Activated T-helper 1 cell treated with anti-CD3 and anti-CD28 coated beads, Interleukin-12 subunit alpha, Interleukin-12 subunit beta, Interleukin-2, Interleukin-4 antibody, amounts not matched to agents 30 ng/mL and 10 ng/mL and 1 ng/mL, durations not matched to agents 14 hours and 24 hours and 36 hours (primary cell): ENCODE data around the gene PBX3. TPM values are rescaled to one million over a fixed set of nuclear protein-coding genes. Genes with fewer than 3 reads are reported as not detected.

ENCODE experiments used
- DNase-seq: peaks from one replicate; pipeline ENCODE4 v3.0.0; 2021; ENCODE audit warnings: low spot score
- H3K27ac Mint-ChIP-seq: one replicate; pipeline ENCODE4 v1.8.0; 2021; ENCODE audit warnings: mild to moderate bottlenecking, mixed read lengths
- H3K27me3 Mint-ChIP-seq: one replicate; pipeline ENCODE4 v1.8.0; 2022; ENCODE audit warnings: mild to moderate bottlenecking, moderate library complexity, mixed read lengths; ENCODE audit not compliant: insufficient read depth
- H3K36me3 Mint-ChIP-seq: one replicate; pipeline ENCODE4 v1.8.0; 2021; ENCODE audit warnings: low read depth, mixed read lengths
- H3K4me1 Mint-ChIP-seq: one replicate; pipeline ENCODE4 v1.8.0; 2021; ENCODE audit warnings: low read depth, mixed read lengths
- H3K4me3 Mint-ChIP-seq: one replicate; pipeline ENCODE4 v1.8.0; 2021; ENCODE audit warnings: mild to moderate bottlenecking, moderate library complexity, mixed read lengths
- H3K9me3 Mint-ChIP-seq: one replicate; pipeline ENCODE4 v1.8.0; 2021; ENCODE audit warnings: mixed read lengths
- intact Hi-C: fragments of 100-400 bp; cut with micrococcal nuclease; formaldehyde crosslinking; loops from one replicate; pipeline ENCODE4 v1.15.1; 2024
- total RNA-seq: library from RNA; stranded (reverse); gene quantifications from 2 replicates; pipeline ENCODE4 v1.2.3, GENCODE V29; 2022

PBX3 gene
- total RNA-seq, 1 donor from 2014 or later: 24.2 TPM

DNA sequence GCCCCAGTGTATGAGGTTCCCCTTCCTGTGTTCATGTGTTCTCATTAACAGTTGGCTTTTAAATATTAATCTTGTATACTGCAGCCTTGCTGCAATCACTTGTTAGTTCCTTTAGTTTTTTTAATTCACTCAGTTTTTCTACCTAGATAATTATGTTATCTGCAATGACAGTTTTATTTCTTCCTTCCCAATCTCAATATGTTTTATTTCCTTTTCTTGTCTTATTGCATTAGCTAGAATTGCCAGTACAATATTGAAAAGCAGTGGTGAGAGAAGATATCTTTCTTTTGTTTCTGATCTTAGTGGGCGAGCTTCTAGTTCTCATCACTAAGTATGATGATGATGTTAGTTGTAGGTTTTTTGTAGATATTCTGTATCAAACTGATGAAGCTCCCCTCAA, 232.2 kb downstream of the PBX3 start:
- no peak for DNase-seq
- Mint-ChIP-seq H3K9me3 (peaks cover 17% of the 10 kb centered on the region), H3K27me3 (peaks cover 9% of the 10 kb centered on the region), H3K4me3 (no peak overlapping the region), H3K27ac (no peak overlapping the region), H3K36me3 (no peaks in the 10 kb centered on the region), H3K4me1 (no peaks in the 10 kb centered on the region)
- intact Hi-C loops: no loop called here

DNA sequence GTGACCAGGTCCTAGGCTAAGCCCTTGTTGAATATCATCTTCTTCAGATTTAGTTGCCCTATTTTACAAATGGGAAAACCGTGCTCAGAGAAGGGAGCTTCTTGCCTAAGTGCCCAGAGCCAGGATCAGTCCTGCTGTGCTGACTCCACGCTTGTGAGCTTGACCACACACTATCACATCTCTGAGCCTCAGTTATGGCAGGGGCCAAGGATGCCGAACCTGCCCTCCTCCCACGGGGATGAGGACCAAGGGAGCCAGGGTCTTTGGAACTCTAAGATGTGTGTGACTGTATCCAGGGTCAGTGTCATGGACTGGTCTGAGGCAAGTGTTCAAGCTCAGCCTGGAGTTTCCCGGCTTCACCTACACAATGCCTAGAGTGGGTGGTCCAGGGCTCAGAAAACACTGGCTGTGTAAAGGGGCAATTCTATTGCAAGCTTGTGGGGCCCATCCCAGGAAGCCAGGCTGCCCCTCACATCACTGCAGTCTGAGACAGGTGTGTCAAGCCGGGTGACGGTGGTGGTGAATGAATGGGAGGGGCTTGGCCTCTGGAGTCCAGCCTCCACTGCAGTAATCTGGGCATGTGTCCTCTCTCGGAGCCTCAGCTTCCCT, 235.7 kb downstream of the PBX3 start:
- no peak for DNase-seq
- Mint-ChIP-seq H3K27ac (no peak overlapping the region), H3K36me3 (no peaks in the 10 kb centered on the region), H3K27me3 (peaks cover 5% of the 10 kb centered on the region), H3K4me3 (no peak overlapping the region), H3K4me1 (no peaks in the 10 kb centered on the region), H3K9me3 (peaks cover 14% of the 10 kb centered on the region)
- intact Hi-C loops: no loop called here

DNA sequence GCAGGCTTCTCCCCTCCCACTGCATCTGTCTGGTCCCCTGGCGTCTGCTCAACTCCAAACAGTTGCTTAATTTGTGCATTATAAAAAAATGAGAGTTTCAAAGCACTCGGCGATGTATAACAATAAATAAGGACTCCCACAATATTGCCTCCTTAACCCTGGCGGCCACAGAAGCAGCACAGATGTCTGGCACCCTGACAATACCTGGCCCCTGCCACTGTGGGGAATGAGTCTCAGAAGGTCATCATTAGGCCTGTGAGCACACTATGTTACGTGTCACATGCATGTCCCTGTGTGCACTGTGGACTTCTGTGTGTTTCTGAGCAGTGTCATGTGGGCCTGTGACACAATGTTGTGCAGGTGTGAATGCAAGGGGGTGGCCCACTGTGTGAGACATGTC, 236.5 kb downstream of the PBX3 start:
- Mint-ChIP-seq H3K36me3 (no peaks in the 10 kb centered on the region), H3K27ac (no peak overlapping the region), H3K4me1 (no peaks in the 10 kb centered on the region), H3K9me3 (peaks cover 14% of the 10 kb centered on the region), H3K4me3 (no peak overlapping the region), H3K27me3 (peaks cover 4% of the 10 kb centered on the region)
- intact Hi-C loops: no loop called here
- no peak for DNase-seq

DNA sequence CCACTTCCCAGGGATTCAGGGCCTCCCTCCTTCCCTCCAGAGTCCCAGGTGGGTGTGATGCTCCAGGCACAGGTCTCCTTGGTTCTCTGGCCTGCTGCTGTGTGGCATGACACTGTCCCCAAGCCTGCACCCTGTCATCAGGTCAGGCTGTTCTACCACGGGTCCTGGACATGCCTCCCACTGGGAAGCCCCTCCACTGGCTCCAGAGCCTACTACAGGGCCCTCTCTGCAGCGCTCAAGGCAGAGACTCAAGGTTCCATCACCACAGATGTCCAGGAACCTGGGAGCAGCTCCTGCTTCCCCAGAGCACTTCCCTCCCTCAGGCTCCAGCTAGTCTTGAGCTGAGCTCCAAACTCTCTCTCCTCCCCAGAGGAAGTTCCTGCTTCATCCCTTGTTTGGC, 237.3 kb downstream of the PBX3 start:
- DNase-seq: no peak
- Mint-ChIP-seq H3K4me1 (no peaks in the 10 kb centered on the region), H3K27ac (no peak overlapping the region), H3K4me3 (no peak overlapping the region), H3K9me3 (peaks cover 12% of the 10 kb centered on the region), H3K36me3 (no peaks in the 10 kb centered on the region), H3K27me3 (peaks cover 4% of the 10 kb centered on the region)
- intact Hi-C loops: no loop called here

DNA sequence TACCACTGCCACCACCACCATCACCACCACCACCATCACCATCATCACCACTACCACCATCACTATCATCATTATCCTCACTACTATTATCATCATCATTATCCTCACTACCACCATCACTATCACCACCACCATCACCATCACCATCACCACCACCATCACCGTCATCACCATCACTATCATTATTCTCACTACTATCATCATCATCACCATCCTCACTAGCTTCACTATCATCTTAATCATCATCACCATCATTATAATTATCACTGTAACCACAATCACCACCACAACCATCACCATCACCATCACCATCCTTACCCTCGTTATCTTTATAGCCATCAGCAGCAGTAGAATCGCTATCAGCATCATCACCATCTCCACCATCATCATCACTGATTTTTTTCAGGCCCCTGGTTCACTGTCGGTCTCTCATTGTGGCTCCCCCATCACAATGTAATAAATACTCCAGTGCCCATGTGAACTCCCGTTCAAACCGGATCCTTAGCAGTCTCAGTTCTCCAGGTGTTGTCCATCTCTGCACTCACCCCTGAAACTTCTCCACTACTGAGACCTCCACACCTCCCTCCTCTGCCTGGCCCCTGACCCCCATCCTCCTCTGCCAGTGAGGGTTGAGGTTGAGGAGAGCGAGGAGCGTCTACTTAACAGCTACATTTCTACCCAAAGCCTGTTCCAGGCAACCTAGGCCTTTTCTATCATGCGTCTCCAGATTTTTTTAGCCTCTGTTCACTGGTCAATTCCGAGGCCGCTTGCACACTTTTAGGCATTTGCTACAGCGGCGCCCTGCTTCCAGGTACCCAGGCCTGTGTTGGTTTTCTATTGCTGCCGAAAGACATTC, 238.2 kb downstream of the PBX3 start:
- Mint-ChIP-seq H3K4me3 (no peak overlapping the region), H3K4me1 (no peaks in the 10 kb centered on the region), H3K36me3 (no peaks in the 10 kb centered on the region), H3K9me3 (peaks cover 4% of the 10 kb centered on the region), H3K27ac (no peak overlapping the region), H3K27me3 (peaks cover 4% of the 10 kb centered on the region)
- intact Hi-C loops: no loop called here
- no peak for DNase-seq

DNA sequence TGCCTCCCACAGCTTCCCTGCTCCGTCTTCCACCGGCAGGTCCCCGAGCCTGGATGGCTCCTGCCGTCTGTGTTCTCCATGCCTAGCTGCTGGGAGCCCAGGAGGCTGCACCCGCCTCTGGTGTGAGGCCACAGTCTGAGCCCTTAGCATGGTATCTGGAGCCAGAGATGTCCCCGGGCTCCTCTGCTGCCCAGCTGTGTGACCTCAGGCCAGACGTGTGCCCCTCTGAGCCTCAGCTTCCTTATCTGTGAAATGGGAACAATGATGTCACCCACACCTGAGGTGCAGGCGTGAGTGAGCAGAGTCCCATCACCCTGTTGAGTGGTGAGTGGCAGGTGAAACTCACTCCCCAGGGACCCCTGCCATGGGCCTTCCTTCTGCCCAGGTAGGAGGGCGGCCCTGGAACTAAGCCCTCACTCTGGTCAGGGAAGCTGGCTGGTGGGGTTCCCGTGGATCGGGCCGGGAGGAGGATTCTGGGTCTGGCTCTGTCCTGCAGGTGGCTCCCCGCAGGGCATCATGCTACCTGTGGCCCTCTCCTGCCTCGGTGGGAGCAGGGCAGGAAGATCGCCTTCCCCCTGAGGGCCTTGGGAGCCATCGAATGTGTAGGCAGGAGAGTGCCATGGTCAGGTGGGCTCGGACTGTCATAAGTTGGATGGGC, 239.0 kb downstream of the PBX3 start:
- intact Hi-C loops: no loop called here
- H3K27me3 Mint-ChIP-seq: peaks cover 4% of the 10 kb centered on the region
- no peaks in the 10 kb centered on the region for H3K36me3 Mint-ChIP-seq
- peaks cover 1% of the 10 kb centered on the region for H3K9me3 Mint-ChIP-seq
- DNase-seq: no peak
- H3K4me3 Mint-ChIP-seq: no peak overlapping the region
- H3K27ac Mint-ChIP-seq: no peak overlapping the region
- H3K4me1 Mint-ChIP-seq: no peaks in the 10 kb centered on the region

DNA sequence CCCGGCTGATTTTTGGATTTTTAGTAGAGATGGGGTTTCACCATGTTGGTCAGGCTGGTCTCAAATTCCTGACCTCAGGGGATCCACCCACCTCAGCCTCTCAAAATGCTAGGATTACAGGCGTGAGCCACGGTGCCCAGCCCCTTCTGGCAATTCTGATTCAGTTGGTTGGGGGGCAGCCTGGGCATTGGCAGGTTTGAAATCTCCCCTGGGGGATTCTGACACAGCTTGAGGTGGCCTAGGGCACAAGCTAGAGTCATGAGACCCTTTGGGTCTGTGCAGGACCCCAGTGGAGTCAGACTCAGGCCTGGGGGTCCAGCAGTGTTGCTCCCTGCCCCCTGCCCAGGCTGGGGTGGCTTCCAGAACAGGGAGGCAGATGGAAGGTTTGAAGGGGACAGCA, 239.8 kb downstream of the PBX3 start:
- no peaks in the 10 kb centered on the region for H3K9me3 Mint-ChIP-seq
- H3K27me3 Mint-ChIP-seq: peaks cover 4% of the 10 kb centered on the region
- intact Hi-C loops: no loop called here
- H3K27ac Mint-ChIP-seq: no peak overlapping the region
- H3K4me1 Mint-ChIP-seq: no peaks in the 10 kb centered on the region
- no peak overlapping the region for H3K4me3 Mint-ChIP-seq
- no peak for DNase-seq
- no peaks in the 10 kb centered on the region for H3K36me3 Mint-ChIP-seq

DNA sequence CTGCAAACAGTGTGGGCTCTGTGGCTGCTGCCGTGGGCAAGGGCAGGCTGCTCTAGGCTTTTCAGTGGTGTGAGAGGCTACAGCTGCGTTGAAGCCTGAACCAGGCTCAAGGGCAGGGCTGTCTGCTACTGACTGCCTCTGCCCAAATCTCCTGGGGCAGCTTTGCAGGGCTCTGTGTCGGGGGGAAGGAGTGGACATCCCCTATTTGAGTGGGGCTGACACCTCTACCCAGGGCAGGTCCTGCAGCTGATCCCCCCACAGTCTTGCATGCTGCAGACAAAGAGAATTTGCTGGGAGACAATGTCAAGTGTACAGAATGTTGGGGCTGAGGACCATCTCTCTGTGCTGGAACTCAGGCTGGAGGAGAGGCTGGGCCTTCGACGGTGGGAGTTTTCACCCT, 240.2 kb downstream of the PBX3 start:
- Mint-ChIP-seq H3K4me1 (no peaks in the 10 kb centered on the region), H3K27me3 (peaks cover 2% of the 10 kb centered on the region)

DNA sequence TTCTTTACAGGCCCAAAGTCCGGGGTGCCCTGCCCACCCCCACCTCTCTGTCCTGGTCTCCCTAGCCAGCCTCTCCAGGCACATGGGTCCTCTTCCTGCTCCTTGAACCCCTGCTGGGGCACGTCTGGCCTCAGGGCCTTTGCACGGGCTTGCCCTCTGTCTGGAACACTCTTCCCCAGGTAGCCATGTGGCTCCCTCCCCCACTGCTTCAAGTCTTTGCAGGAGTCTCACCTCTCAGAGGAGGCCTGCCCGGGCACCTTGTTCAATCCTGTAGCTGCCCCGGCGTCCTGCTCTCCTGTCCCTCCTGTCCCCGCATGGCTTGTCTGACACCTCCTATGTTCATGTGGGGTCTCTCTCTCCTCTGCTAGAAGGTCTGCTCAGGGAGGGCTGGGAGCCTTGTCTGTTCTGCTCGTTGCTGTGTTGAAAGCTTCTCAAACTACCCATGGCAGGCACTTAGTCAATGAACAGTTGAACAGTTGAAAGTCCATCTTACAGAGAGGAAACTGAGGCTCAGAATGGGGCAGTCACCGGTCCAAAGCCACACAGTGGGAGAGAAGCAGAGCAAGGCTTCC, 241.4 kb downstream of the PBX3 start:
- Mint-ChIP-seq H3K4me1 (no peaks in the 10 kb centered on the region), H3K9me3 (no peaks in the 10 kb centered on the region), H3K27ac (no peak overlapping the region), H3K27me3 (peaks cover 2% of the 10 kb centered on the region), H3K4me3 (no peak overlapping the region), H3K36me3 (no peaks in the 10 kb centered on the region)
- intact Hi-C loops: no loop called here
- DNase-seq: no peak

More for the DNA sequence above, 240.2 kb downstream of the PBX3 start:
- H3K36me3 Mint-ChIP-seq: no peaks in the 10 kb centered on the region
- DNase-seq: no peak
- intact Hi-C loops: no loop called here
- H3K27ac Mint-ChIP-seq: no peak overlapping the region
- no peak overlapping the region for H3K4me3 Mint-ChIP-seq
- H3K9me3 Mint-ChIP-seq: no peaks in the 10 kb centered on the region

DNA sequence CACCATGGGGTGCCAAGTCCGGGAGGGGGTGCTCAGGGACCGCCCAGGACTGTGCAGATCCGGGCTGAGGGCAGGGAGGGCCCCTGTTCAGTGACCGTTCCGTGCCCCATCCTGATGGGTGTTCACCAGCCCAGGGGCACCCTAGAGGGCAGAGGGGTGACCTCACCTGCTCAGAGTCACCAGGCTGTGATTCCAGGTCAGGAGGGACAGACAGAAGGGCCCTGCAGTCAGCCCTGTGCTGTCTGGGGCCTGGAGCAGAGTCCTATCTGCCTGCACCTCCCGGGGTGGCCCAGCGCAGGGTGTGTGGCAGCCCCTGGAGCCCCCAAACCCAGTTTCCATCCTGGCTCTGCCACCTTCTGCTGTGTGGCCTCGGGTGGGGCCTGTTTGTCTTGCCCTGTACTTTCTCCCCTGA, 241.9 kb downstream of the PBX3 start:
- Mint-ChIP-seq H3K27ac (no peak overlapping the region), H3K9me3 (no peaks in the 10 kb centered on the region), H3K27me3 (peaks cover 2% of the 10 kb centered on the region), H3K36me3 (no peaks in the 10 kb centered on the region), H3K4me1 (no peaks in the 10 kb centered on the region), H3K4me3 (no peak overlapping the region)
- intact Hi-C loops: no loop called here
- no peak for DNase-seq

DNA sequence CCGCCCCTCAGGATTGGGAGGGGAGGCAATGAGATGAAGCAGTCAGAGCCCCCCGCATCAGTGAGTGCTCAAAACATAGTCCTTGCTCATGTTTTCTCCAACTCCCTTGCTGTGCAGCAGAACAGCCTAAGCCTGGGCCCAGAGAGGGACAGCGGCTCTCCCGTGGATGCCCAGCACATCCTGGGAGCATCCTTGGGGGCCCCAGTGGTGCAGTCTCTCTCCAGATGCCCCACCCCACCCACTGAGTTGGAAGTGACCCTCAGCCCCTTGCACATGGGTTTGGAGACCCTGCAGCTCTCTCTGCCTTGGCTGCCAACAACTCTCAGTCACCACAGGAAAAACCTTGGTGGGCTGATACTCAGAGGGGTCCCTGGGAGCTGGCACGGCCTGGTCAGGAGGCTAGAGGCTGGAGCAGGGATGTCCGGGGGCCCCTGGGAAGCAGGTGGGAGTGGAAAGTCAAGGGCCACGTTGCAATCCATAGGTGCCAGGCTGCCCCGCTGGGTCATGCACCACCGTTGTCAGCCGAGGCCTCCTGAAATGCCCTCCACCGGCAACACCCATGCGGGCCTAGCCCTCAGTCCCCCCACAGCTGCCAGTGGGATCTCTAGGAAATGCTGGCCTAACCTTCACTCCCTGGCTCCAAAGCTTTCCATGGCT, 242.5 kb downstream of the PBX3 start:
- no peaks in the 10 kb centered on the region for H3K36me3 Mint-ChIP-seq
- H3K4me3 Mint-ChIP-seq: no peak overlapping the region
- DNase-seq: no peak
- no peak overlapping the region for H3K27ac Mint-ChIP-seq
- no peaks in the 10 kb centered on the region for H3K4me1 Mint-ChIP-seq
- intact Hi-C loops: no loop called here
- peaks cover 2% of the 10 kb centered on the region for H3K27me3 Mint-ChIP-seq
- no peaks in the 10 kb centered on the region for H3K9me3 Mint-ChIP-seq

DNA sequence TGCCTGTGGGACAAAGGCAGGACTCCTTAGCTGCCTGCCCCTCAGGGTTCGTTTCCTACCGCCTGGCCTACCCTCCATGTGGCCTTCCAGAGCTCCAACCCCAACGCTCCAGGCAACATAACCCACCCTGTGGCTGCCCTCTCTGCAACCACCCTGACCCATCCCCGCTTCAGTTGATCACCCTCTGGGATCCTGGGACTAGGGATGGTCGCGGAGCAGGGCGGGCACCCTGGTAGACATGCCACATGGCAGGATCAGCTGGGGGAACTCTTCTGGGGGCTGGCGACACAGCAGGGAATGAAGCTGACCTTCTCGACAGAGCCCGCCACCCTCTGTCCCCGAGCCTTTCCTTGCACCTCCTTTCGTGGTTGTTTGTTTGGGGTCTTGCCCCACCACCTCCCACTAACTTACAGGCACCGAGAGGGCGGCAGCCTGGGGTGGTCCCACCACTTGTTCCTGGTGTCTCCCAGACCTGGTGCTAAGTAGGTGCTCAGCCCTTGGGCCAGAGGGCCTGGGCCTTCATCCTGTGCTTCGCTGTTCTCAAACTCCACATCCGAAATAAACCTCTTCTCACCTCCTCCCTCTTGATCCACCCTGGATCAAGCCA, 243.1 kb downstream of the PBX3 start:
- Mint-ChIP-seq H3K4me3 (no peak overlapping the region), H3K4me1 (no peaks in the 10 kb centered on the region), H3K27me3 (peaks cover 2% of the 10 kb centered on the region), H3K36me3 (no peaks in the 10 kb centered on the region), H3K27ac (no peak overlapping the region), H3K9me3 (no peaks in the 10 kb centered on the region)
- intact Hi-C loops: no loop called here
- no peak for DNase-seq
